22Rv1 (cell line): ENCODE results near the gene POU2F2.

Source experiments
- ZFX ChIP-seq: fragments of 450-650 bp; IDR thresholded peaks from 2 replicates; pipeline ENCODE4 v1.6.1; 2017; ENCODE audit warnings: antibody characterized with exemption, borderline replicate concordance
- TF ChIP-seq, protein P1 (sequence below): fragments of 450-650 bp; IDR thresholded peaks from 2 replicates; pipeline ENCODE4 v1.5.1; 2017; ENCODE audit warnings: mild to moderate bottlenecking

GRCh38 chr19:42093505-42093904 is 38.7 kb downstream of the POU2F2 start:
- TF ChIP-seq, protein P1, sequence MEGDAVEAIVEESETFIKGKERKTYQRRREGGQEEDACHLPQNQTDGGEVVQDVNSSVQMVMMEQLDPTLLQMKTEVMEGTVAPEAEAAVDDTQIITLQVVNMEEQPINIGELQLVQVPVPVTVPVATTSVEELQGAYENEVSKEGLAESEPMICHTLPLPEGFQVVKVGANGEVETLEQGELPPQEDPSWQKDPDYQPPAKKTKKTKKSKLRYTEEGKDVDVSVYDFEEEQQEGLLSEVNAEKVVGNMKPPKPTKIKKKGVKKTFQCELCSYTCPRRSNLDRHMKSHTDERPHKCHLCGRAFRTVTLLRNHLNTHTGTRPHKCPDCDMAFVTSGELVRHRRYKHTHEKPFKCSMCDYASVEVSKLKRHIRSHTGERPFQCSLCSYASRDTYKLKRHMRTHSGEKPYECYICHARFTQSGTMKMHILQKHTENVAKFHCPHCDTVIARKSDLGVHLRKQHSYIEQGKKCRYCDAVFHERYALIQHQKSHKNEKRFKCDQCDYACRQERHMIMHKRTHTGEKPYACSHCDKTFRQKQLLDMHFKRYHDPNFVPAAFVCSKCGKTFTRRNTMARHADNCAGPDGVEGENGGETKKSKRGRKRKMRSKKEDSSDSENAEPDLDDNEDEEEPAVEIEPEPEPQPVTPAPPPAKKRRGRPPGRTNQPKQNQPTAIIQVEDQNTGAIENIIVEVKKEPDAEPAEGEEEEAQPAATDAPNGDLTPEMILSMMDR, result no peak
- TF ChIP-seq ZFX, result no peak
